ENCODE data around the gene MMP11.

The MMP11 gene

DNA sequence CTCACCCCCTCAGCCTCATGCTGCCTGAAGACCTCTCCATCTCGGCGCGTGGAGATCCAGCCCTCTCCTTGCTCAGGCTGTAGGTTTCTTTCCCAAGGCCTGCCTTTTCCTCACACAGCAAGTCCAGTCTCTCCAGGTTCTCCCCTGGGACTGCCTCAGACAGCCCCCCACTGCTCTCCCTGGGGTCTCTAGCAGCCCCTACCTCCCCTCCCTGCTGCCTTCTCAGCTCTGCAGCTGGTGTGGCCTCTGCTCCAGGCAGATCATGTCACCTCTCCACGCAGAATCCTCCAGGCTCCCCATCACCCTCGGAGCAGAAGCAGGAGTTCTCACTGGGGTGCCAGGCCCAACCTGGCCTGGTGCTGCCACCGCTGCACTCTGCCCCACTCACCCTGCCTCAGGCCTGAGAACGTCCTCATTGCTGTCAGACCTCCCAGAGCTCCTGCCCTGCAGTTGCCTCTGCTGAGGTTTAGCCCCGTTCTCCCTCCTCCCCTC, 29.3 kb downstream of the MMP11 start:
- TF ChIP-seq, protein P1, sequence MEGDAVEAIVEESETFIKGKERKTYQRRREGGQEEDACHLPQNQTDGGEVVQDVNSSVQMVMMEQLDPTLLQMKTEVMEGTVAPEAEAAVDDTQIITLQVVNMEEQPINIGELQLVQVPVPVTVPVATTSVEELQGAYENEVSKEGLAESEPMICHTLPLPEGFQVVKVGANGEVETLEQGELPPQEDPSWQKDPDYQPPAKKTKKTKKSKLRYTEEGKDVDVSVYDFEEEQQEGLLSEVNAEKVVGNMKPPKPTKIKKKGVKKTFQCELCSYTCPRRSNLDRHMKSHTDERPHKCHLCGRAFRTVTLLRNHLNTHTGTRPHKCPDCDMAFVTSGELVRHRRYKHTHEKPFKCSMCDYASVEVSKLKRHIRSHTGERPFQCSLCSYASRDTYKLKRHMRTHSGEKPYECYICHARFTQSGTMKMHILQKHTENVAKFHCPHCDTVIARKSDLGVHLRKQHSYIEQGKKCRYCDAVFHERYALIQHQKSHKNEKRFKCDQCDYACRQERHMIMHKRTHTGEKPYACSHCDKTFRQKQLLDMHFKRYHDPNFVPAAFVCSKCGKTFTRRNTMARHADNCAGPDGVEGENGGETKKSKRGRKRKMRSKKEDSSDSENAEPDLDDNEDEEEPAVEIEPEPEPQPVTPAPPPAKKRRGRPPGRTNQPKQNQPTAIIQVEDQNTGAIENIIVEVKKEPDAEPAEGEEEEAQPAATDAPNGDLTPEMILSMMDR (IDR thresholded peaks at IDR 0.05; ENCODE audit: insufficient read depth, low read length) = no peak
- no peak for TF ChIP-seq SPI1 (IDR thresholded peaks at IDR 0.05; ENCODE audit: borderline replicate concordance, low read depth)
- no peak for TF ChIP-seq GABPA (IDR thresholded peaks at IDR 0.05; ENCODE audit: low read depth)
- TF ChIP-seq, protein P2, sequence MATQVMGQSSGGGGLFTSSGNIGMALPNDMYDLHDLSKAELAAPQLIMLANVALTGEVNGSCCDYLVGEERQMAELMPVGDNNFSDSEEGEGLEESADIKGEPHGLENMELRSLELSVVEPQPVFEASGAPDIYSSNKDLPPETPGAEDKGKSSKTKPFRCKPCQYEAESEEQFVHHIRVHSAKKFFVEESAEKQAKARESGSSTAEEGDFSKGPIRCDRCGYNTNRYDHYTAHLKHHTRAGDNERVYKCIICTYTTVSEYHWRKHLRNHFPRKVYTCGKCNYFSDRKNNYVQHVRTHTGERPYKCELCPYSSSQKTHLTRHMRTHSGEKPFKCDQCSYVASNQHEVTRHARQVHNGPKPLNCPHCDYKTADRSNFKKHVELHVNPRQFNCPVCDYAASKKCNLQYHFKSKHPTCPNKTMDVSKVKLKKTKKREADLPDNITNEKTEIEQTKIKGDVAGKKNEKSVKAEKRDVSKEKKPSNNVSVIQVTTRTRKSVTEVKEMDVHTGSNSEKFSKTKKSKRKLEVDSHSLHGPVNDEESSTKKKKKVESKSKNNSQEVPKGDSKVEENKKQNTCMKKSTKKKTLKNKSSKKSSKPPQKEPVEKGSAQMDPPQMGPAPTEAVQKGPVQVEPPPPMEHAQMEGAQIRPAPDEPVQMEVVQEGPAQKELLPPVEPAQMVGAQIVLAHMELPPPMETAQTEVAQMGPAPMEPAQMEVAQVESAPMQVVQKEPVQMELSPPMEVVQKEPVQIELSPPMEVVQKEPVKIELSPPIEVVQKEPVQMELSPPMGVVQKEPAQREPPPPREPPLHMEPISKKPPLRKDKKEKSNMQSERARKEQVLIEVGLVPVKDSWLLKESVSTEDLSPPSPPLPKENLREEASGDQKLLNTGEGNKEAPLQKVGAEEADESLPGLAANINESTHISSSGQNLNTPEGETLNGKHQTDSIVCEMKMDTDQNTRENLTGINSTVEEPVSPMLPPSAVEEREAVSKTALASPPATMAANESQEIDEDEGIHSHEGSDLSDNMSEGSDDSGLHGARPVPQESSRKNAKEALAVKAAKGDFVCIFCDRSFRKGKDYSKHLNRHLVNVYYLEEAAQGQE (IDR thresholded peaks at IDR 0.05; ENCODE audit: insufficient replicate concordance, low read depth) = no peak
- no peak for TF ChIP-seq POLR2AphosphoS5 (IDR thresholded peaks at IDR 0.05; ENCODE audit: low read depth)
- Histone ChIP-seq H3K4me3 (replicated peaks; ENCODE audit: insufficient read depth, low read length) (no peak overlapping the region), H3K27me3 (ENCODE audit: insufficient read depth, poor library complexity, severe bottlenecking) (no peaks in the 10 kb centered on the region), H3K27ac (replicated peaks) (no peak overlapping the region)
- no peak for DNase-seq (ENCODE audit: low read depth in 1 of 2, low spot score in 1 of 2)

DNA sequence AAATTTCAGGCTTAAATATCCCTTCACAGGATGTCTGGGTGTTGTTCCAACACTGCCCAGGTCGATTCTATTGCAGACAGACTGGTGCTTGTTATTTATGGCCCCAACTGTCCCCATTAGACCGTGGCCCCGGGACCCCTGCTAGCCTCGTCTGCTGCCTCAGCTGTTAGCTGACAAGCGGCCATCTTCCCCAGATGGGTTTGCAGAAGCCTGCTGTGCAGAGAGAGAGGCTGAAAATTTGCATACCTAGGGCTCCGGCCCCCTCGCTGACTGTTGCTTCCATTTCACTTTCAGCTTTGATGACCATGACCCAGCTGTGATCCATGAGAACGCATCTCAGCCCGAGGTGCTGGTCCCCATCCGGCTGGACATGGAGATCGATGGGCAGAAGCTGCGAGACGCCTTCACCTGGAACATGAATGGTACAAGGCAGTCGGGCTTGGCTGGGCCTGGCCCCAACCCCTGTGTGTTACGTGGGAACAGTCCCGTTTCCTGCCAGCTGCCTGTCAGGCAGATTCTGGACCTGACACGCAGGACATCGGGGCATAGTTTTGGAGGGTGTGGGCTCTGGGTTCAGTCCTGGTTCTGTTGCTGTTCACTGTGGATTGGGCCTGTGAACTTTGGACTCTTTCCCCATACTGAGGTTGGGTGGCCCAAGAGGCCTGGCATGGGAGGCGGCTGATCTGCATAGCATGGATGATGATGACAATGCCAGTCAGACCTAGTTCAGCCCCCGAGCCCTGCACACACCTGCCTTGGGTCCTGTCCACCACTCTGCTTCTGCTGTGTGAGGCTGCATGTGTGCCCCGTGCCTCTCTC, 30.6 kb downstream of the MMP11 start:
- no peak overlapping the region for H3K4me3 ChIP-seq (replicated peaks; ENCODE audit: insufficient read depth, low read length)
- H3K27ac ChIP-seq (replicated peaks) = no peak overlapping the region
- TF ChIP-seq POLR2AphosphoS5 (IDR thresholded peaks at IDR 0.05; ENCODE audit: low read depth) = no peak
- TF ChIP-seq, protein P2 (IDR thresholded peaks at IDR 0.05; ENCODE audit: insufficient replicate concordance, low read depth) = no peak
- no peak for TF ChIP-seq GABPA (IDR thresholded peaks at IDR 0.05; ENCODE audit: low read depth)
- TF ChIP-seq SPI1 (IDR thresholded peaks at IDR 0.05; ENCODE audit: borderline replicate concordance, low read depth) = no peak
- TF ChIP-seq, protein P1 (IDR thresholded peaks at IDR 0.05; ENCODE audit: insufficient read depth, low read length) = no peak
- DNase-seq (ENCODE audit: low read depth in 1 of 2, low spot score in 1 of 2) = no peak
- no peaks in the 10 kb centered on the region for H3K27me3 ChIP-seq (ENCODE audit: insufficient read depth, poor library complexity, severe bottlenecking)

DNA sequence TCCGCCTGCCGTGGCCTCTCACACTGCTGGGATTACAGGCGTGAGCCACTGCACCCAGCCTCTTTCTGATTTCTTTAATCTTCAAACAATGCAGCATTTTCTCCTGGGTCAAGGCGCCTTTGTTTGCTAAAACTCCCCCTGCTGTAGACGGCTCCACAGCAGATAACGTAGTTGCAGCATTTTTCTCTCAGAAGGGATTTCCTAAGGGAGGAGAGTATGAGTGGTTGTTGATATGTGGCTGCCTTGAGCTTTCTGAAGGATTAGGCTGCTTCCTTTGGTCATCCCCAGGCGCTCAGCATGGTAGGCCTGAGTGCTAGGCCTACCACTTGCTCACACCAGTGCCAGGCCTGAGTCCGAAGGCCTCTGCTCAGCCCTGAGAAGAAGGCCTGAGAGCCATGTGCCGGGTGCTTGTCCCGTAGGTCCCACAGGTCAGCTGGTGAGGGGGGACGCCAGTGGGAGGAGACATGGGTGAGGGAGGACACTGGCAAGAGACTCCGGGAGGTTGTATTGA, 32.2 kb downstream of the MMP11 start:
- DNase-seq (ENCODE audit: low read depth in 1 of 2, low spot score in 1 of 2) = no peak
- no peak overlapping the region for H3K4me3 ChIP-seq (replicated peaks; ENCODE audit: insufficient read depth, low read length)
- H3K27me3 ChIP-seq (ENCODE audit: insufficient read depth, poor library complexity, severe bottlenecking) = no peaks in the 10 kb centered on the region
- TF ChIP-seq POLR2AphosphoS5 (IDR thresholded peaks at IDR 0.05; ENCODE audit: low read depth) (no peak), SPI1 (IDR thresholded peaks at IDR 0.05; ENCODE audit: borderline replicate concordance, low read depth) (no peak), GABPA (IDR thresholded peaks at IDR 0.05; ENCODE audit: low read depth) (no peak)
- TF ChIP-seq, protein P1 (IDR thresholded peaks at IDR 0.05; ENCODE audit: insufficient read depth, low read length) = no peak
- TF ChIP-seq, protein P2 (IDR thresholded peaks at IDR 0.05; ENCODE audit: insufficient replicate concordance, low read depth) = no peak
- H3K27ac ChIP-seq (replicated peaks) = no peak overlapping the region

Measured in HL-60 (cell line).